Gastrocnemius medialis (tissue), 4 donors: ENCODE results near the gene ZMAT5. TPM values are rescaled to one million over a fixed set of nuclear protein-coding genes. Genes with fewer than 3 reads are reported as not detected.

Experiments used
- ATAC-seq, 2 donors: fragments of 150-250 bp; one replicate each; pipeline ENCODE4 v1.9.1; 2016
- DNase-seq, 2 donors: peaks; one replicate each; pipeline ENCODE4 v3.0.0-alpha.2; 2019
- H3K27ac ChIP-seq, 4 donors: fragments of 200-600 bp; sonication (generic); 1 replicate in 1 of 4; 2 replicates in 3 of 4; pipeline ENCODE4 v1.5.1; 2016 to 2018; ENCODE audit warnings: mild to moderate bottlenecking in 2 of 4, moderate library complexity in 1 of 4
- H3K27me3 ChIP-seq, 3 donors: fragments of 200-600 bp; sonication (generic) in 2 of 3; 1 replicate in 1 of 3; 2 replicates in 2 of 3; pipeline versions ENCODE4 v1.5.1 to v1.6.0; 2016 to 2019; ENCODE audit warnings: mild to moderate bottlenecking in 1 of 3, moderate library complexity in 1 of 3
- H3K36me3 ChIP-seq, 2 donors: fragments of 200-600 bp; sonication (generic) in 1 of 2; one replicate each; pipeline ENCODE4 v1.5.1; 2017 to 2018
- H3K4me1 ChIP-seq, 2 donors: fragments of 200-600 bp; sonication (generic) in 1 of 2; one replicate each; pipeline ENCODE4 v1.5.1; 2016 to 2017; ENCODE audit warnings: mild to moderate bottlenecking in 2 of 2
- H3K4me3 ChIP-seq, 4 donors: fragments of 200-600 bp; sonication (generic) in 3 of 4; 1 replicate in 1 of 4; 2 replicates in 3 of 4; pipeline ENCODE4 v1.5.1; 2016 to 2019; ENCODE audit warnings: mild to moderate bottlenecking in 2 of 4
- H3K9me3 ChIP-seq, 3 donors: fragments of 200-600 bp; sonication (generic) in 2 of 3; 1 replicate in 1 of 3; 2 replicates in 2 of 3; pipeline ENCODE4 v1.5.1; 2016 to 2019
- POLR2A ChIP-seq, 2 donors: fragments of 450-650 bp; IDR thresholded peaks; one replicate each; pipeline ENCODE4 v1.6.1; 2017; ENCODE audit warnings: antibody characterized with exemption in 2 of 2, mild to moderate bottlenecking in 2 of 2, moderate library complexity in 2 of 2
- in situ Hi-C, 4 donors: fragments of 200-750 bp; cut with MboI; loops; one replicate each; pipeline versions ENCODE4 v1.15.0 to v1.8.0; 2017; ENCODE audit warnings: low sequenced_read_pairs in 4 of 4
- intact Hi-C: fragments of 100-400 bp; cut with DNase I; formaldehyde crosslinking; loops from one replicate; pipeline ENCODE4 v1.15.1; 2023; ENCODE audit warnings: low total_unique reads
- total RNA-seq, 4 donors: library from RNA; depleted of rRNA; stranded (reverse); fragments of >200 nt; gene quantifications; one replicate each; pipeline versions ENCODE4 v1.1.0 to v1.2.3, GENCODE V29; 2016
- TF ChIP-seq, protein P1 (sequence below), 5 experiments: fragments of 450-650 bp in 3 of 5; fragments of 200-600 bp in 2 of 5; sonication (generic) in 2 of 5; IDR thresholded peaks in 4 of 5; conservative IDR thresholded peaks in 1 of 5; 1 replicate in 4 of 5; 2 replicates in 1 of 5; pipeline ENCODE4 v1.5.1; 2016 to 2019; ENCODE audit warnings: antibody characterized with exemption in 5 of 5, mild to moderate bottlenecking in 3 of 5, moderate library complexity in 3 of 5

The ZMAT5 gene
- total RNA-seq, 4 donors from 2014 or later: 23.8 to 38.6 (median 33.8) TPM

- in situ Hi-C loops (no loop called here), intact Hi-C loops (no loop called here)
- H3K27ac ChIP-seq: no peak overlapping the region
- H3K36me3 ChIP-seq: no peaks in the 10 kb centered on the region
- no peak for DNase-seq
- peaks cover 0 to 10% of the 10 kb centered on the region in 2 donors for H3K4me1 ChIP-seq
- ATAC-seq: no peak
- no peaks in the 10 kb centered on the region for H3K9me3 ChIP-seq
- no peaks in the 10 kb centered on the region for H3K27me3 ChIP-seq
- TF ChIP-seq, protein P1, sequence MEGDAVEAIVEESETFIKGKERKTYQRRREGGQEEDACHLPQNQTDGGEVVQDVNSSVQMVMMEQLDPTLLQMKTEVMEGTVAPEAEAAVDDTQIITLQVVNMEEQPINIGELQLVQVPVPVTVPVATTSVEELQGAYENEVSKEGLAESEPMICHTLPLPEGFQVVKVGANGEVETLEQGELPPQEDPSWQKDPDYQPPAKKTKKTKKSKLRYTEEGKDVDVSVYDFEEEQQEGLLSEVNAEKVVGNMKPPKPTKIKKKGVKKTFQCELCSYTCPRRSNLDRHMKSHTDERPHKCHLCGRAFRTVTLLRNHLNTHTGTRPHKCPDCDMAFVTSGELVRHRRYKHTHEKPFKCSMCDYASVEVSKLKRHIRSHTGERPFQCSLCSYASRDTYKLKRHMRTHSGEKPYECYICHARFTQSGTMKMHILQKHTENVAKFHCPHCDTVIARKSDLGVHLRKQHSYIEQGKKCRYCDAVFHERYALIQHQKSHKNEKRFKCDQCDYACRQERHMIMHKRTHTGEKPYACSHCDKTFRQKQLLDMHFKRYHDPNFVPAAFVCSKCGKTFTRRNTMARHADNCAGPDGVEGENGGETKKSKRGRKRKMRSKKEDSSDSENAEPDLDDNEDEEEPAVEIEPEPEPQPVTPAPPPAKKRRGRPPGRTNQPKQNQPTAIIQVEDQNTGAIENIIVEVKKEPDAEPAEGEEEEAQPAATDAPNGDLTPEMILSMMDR (IDR thresholded peaks at IDR 0.05 in 4 of 5, conservative IDR thresholded peaks at IDR 0.05 in 1 of 5): no peak
- TF ChIP-seq POLR2A (IDR thresholded peaks at IDR 0.05): no peak
- no peak overlapping the region for H3K4me3 ChIP-seq
Observed at GRCh38 chr22:29731058-29731850, 35.6 kb downstream of the ZMAT5 start.

- no peak for TF ChIP-seq POLR2A (IDR thresholded peaks at IDR 0.05)
- TF ChIP-seq, protein P1 (IDR thresholded peaks at IDR 0.05 in 4 of 5, conservative IDR thresholded peaks at IDR 0.05 in 1 of 5): no peak
- in situ Hi-C loops: no loop called here
- intact Hi-C loops: no loop called here
- Histone ChIP-seq H3K27me3 (no peaks in the 10 kb centered on the region), H3K4me3 (no peak overlapping the region), H3K27ac (no peak overlapping the region), H3K4me1 (peaks cover 0 to 10% of the 10 kb centered on the region in 2 donors), H3K36me3 (no peaks in the 10 kb centered on the region), H3K9me3 (no peaks in the 10 kb centered on the region)
- DNase-seq: no peak
- no peak for ATAC-seq
Observed at GRCh38 chr22:29729161-29729560, 37.6 kb downstream of the ZMAT5 start.

DNA sequence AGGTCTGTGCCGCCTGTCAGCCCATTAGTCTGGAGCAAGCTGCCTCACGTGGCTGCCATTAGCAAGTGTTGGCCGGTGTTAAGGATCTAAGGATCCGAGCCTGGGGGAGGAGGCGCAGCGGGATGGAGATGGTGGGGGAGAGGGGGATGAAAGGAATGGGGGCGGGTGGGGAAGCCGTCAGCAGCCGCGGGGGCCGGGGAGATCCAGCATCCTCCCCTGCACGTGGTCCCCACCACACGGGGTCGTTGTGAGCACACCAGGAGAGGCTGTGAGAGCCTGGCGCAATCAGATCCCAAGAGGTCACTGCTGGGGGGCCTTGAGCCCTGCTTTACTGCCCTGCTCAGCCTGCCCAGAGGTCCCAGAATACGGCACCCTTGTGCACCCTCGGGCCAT lies 39.7 kb downstream of the ZMAT5 start:
- Histone ChIP-seq H3K27me3 (no peaks in the 10 kb centered on the region), H3K27ac (no peak overlapping the region), H3K36me3 (no peaks in the 10 kb centered on the region), H3K4me1 (no peaks in the 10 kb centered on the region), H3K9me3 (no peaks in the 10 kb centered on the region), H3K4me3 (no peak overlapping the region)
- in situ Hi-C loops (no loop called here), intact Hi-C loops (loop anchor here (1.0 kb wide), 1 partner anchor 278 kb away; no protein-coding TSS in a partner anchor)
- TF ChIP-seq POLR2A (IDR thresholded peaks at IDR 0.05): no peak
- TF ChIP-seq, protein P1 (IDR thresholded peaks at IDR 0.05 in 4 of 5, conservative IDR thresholded peaks at IDR 0.05 in 1 of 5): peak in 2 of 5 experiments; percentile 38 to 56
- DNase-seq: peak in 1 of 2 donors; percentile 30
- ATAC-seq: peak in 1 of 2 donors; percentile 10

DNA sequence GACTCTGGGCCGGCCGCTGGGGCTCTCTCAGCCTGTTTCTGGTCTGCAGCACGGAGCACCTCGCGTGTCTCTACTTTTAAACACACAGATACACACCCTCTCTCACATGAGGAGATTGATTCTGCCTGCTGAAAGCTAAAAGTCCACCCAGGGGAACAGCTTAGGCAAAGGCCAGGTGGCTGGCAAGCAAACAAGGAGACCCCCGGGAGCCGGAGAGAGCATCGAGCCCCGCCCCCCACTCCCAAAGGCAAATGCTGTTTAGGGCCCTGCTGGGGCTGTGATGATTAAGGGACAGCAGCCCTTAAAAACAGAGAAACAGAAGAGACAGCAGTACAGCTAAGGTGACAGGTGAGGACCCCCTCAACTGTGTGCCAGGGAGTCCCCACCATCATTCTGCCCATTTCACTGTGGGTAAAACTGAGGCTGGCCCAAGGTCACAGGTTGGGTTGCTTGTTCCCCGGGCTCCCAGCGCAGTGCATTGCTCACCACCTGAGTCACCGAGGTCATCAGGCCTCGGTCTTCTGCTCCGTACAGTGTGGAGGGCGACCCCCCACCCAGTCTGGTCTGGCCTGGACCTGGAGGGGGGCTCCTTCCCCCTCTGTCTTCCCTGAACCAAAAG lies 40.2 kb downstream of the ZMAT5 start:
- intact Hi-C loops: loop anchor here (1.0 kb wide), 1 partner anchor 279 kb away; no protein-coding TSS in a partner anchor
- DNase-seq (no peak), ATAC-seq (no peak)
- Histone ChIP-seq H3K4me1 (no peaks in the 10 kb centered on the region), H3K36me3 (no peaks in the 10 kb centered on the region), H3K27ac (no peak overlapping the region), H3K4me3 (no peak overlapping the region), H3K27me3 (peaks cover 0 to under 1% (median 0%) of the 10 kb centered on the region in 3 donors), H3K9me3 (no peaks in the 10 kb centered on the region)
- TF ChIP-seq, protein P1 (IDR thresholded peaks at IDR 0.05 in 4 of 5, conservative IDR thresholded peaks at IDR 0.05 in 1 of 5): no peak
- TF ChIP-seq POLR2A (IDR thresholded peaks at IDR 0.05): no peak
- in situ Hi-C loops: no loop called here
